Measurements from ENCODE around the gene BRINP1. TPM values are rescaled to one million over a fixed set of nuclear protein-coding genes. Genes with fewer than 3 reads are reported as not detected.

The BRINP1 gene
- total RNA-seq, 6 experiments from 2014 or later = 0.09 to 0.43 (median 0.13) TPM; not detected in 1

DNA sequence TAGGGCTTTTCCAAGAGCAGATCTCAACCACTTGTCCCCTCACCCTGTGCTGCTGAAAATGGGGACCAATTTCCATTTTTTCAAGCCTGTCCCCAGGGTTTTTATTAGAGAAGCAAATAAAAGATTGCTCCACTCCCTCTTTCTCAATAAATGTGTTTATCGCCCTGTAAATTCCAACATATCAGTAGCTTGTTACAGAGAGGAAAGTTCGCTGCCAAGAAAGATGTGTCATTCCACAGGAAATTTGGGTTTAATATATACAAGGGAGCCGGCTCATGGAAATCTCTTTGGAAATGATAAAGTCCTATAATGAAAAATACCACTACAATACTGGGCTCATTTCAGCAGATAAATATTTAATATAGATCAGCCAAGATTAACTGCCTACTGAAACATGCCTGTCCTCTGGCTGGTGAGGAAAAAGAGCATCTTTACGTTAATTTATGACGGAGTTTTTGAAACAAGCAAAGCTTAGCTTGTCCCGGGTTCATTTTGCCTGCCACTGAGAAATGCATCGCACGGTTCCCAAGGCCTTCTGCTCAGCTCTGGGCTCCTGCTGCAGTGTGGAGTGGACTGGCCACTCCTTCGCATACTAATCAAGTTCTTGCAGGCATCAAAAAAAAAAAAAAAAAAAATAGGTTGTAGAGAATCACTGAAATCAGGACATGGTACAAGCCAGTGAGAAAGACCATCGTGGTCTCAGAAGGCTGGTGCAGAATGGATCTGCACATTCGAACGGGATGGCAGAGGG is 84.5 kb downstream of the BRINP1 start:
- H3K27ac ChIP-seq = no peak overlapping the region
- ATAC-seq (peak in 1 of 4 donors; percentile 18), DNase-seq (no peak)
- H3K36me3 ChIP-seq = no peaks in the 10 kb centered on the region
- intact Hi-C loops (cut with DNase I) = no loop called here
- TF ChIP-seq POLR2A (IDR thresholded peaks at IDR 0.05) = no peak
- TF ChIP-seq, protein P1, sequence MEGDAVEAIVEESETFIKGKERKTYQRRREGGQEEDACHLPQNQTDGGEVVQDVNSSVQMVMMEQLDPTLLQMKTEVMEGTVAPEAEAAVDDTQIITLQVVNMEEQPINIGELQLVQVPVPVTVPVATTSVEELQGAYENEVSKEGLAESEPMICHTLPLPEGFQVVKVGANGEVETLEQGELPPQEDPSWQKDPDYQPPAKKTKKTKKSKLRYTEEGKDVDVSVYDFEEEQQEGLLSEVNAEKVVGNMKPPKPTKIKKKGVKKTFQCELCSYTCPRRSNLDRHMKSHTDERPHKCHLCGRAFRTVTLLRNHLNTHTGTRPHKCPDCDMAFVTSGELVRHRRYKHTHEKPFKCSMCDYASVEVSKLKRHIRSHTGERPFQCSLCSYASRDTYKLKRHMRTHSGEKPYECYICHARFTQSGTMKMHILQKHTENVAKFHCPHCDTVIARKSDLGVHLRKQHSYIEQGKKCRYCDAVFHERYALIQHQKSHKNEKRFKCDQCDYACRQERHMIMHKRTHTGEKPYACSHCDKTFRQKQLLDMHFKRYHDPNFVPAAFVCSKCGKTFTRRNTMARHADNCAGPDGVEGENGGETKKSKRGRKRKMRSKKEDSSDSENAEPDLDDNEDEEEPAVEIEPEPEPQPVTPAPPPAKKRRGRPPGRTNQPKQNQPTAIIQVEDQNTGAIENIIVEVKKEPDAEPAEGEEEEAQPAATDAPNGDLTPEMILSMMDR (IDR thresholded peaks at IDR 0.05) = no peak
- H3K4me3 ChIP-seq = no peak overlapping the region
- no peaks in the 10 kb centered on the region for H3K9me3 ChIP-seq
- H3K4me1 ChIP-seq = no peaks in the 10 kb centered on the region
- no peaks in the 10 kb centered on the region for H3K27me3 ChIP-seq
- WGBS (ENCODE audit: insufficient coverage, low coverage, low lambda C conversion rate, missing lambda C conversion rate) = 42% methylated on average over 12 of the region's 12 CpGs

- no peak overlapping the region for H3K27ac ChIP-seq
- H3K4me1 ChIP-seq = no peaks in the 10 kb centered on the region
- DNase-seq (no peak), ATAC-seq (peak in 2 of 4 donors; percentile 20 to 34)
- TF ChIP-seq POLR2A (IDR thresholded peaks at IDR 0.05) = no peak
- TF ChIP-seq, protein P1 (IDR thresholded peaks at IDR 0.05) = no peak
- H3K36me3 ChIP-seq = no peaks in the 10 kb centered on the region
- no peaks in the 10 kb centered on the region for H3K9me3 ChIP-seq
- H3K4me3 ChIP-seq = no peak overlapping the region
- WGBS (ENCODE audit: insufficient coverage, low coverage, low lambda C conversion rate, missing lambda C conversion rate) = 34% methylated on average over 4 of the region's 4 CpGs
- intact Hi-C loops (cut with DNase I) = no loop called here
- no peaks in the 10 kb centered on the region for H3K27me3 ChIP-seq
Measured at GRCh38 chr9:119284118-119284517, 85.1 kb downstream of the BRINP1 start.

- peak in 1 of 4 donors; percentile 42 for ATAC-seq
- DNase-seq = peak in 1 of 3 donors; percentile 25
- 43% methylated on average over 14 of the region's 18 CpGs for WGBS (ENCODE audit: insufficient coverage, low coverage, low lambda C conversion rate, missing lambda C conversion rate)
- Histone ChIP-seq H3K4me1 (no peaks in the 10 kb centered on the region), H3K36me3 (no peaks in the 10 kb centered on the region), H3K27me3 (no peaks in the 10 kb centered on the region), H3K4me3 (no peak overlapping the region), H3K9me3 (no peaks in the 10 kb centered on the region), H3K27ac (no peak overlapping the region)
- TF ChIP-seq, protein P1 (IDR thresholded peaks at IDR 0.05) = no peak
- TF ChIP-seq POLR2A (IDR thresholded peaks at IDR 0.05) = no peak
- intact Hi-C loops (cut with DNase I) = no loop called here
Measured at GRCh38 chr9:119283078-119283794, 86.0 kb downstream of the BRINP1 start.

DNA sequence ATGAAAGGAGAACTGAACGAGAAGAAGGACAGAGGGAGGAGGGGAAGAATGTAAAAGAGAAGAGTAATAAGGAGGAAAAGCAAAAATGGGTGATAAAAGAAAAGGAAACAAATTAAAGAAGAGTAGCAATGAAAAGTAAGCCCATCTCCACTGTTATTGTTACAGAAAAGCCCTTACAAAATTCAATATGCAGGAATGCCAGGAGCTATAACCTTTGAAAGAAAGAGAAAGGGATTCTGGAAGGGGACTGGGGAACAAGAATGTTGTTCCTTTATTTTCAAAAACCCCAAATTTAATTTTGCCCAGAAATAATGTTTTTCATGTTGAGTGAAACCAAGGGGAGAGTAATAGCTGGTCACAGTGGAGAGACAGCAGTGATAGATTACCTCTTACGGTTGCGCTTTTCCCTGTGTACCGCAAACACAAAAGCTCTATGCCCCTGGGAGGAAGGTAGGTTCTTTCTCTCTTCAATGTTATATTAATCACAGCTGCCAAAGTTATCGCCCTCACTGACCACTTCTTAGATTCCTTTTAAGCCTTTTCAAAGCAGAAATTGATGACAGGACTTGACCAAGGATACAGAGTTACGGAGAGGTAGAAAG is 86.7 kb downstream of the BRINP1 start:
- TF ChIP-seq, protein P1 (IDR thresholded peaks at IDR 0.05) = no peak
- TF ChIP-seq POLR2A (IDR thresholded peaks at IDR 0.05) = no peak
- Histone ChIP-seq H3K36me3 (no peaks in the 10 kb centered on the region), H3K4me3 (no peak overlapping the region), H3K9me3 (no peaks in the 10 kb centered on the region), H3K4me1 (no peaks in the 10 kb centered on the region), H3K27ac (no peak overlapping the region), H3K27me3 (no peaks in the 10 kb centered on the region)
- intact Hi-C loops (cut with DNase I) = no loop called here
- ATAC-seq (no peak), DNase-seq (no peak)
- 43% methylated on average over 6 of the region's 6 CpGs for WGBS (ENCODE audit: insufficient coverage, low coverage, low lambda C conversion rate, missing lambda C conversion rate)

All from right lobe of liver (tissue), 6 donors.